Endothelial cell of umbilical vein (primary cell): Measurements from ENCODE around the gene RAB14. TPM values are rescaled to one million over a fixed set of nuclear protein-coding genes. Genes with fewer than 3 reads are reported as not detected.

Experiments used
- BruUV-seq: library from RNA; stranded (reverse); fragments of 400-500 nt; replicated peaks from 2 replicates; lab custom pipeline; 2021; lab: Mats Ljungman, UMichigan
- CTCF ChIA-PET: fragments of 300-600, 350-600 bp; sonication (Branson Sonifier 250); formaldehyde crosslinking; loops from one replicate; lab custom pipeline; 2021; ENCODE audit warnings: antibody characterized with exemption, inconsistent platforms; lab: Charles Lee
- POLR2A ChIA-PET: fragments of 300-600, 350-600 bp; sonication (Branson Sonifier 250); formaldehyde crosslinking; loops from one replicate; lab custom pipeline; 2021; ENCODE audit warnings: antibody characterized with exemption, inconsistent platforms; lab: Charles Lee
- DNase-seq: peaks from one replicate; pipeline ENCODE4 v3.0.0-alpha.2; 2011; ENCODE audit warnings: low read depth, low spot score
- FAIRE-seq: peaks from 2 replicates; lab custom pipeline; 2011; peaks lifted over from hg19 to GRCh38; lab: Jason Lieb, UNC
- H2AFZ ChIP-seq: 2 replicates; pipeline ENCODE4 v1.6.0; 2012; ENCODE audit warnings: low read depth, low read length, control low read depth, inconsistent platforms
- H3K27ac ChIP-seq: 2 replicates; pipeline ENCODE4 v1.5.1; 2011; ENCODE audit warnings: low read depth, mild to moderate bottlenecking, control low read depth, low read length, moderate library complexity; ENCODE audit not compliant: insufficient read depth
- H3K27me3 ChIP-seq, 2 experiments: 2 replicates each; pipeline versions ENCODE4 v1.6.0 to v1.6.1; 2011; ENCODE audit warnings: low read length in 2 of 2, mixed read lengths in 1 of 2; ENCODE audit not compliant: control insufficient read depth in 2 of 2, insufficient read depth in 2 of 2
- H3K36me3 ChIP-seq, 2 experiments: 2 replicates in 1 of 2; 3 replicates in 1 of 2; pipeline ENCODE4 v1.5.1; 2011; ENCODE audit warnings: low read length in 2 of 2, mild to moderate bottlenecking in 1 of 2, moderate library complexity in 1 of 2; ENCODE audit not compliant: control insufficient read depth in 2 of 2, insufficient read depth in 2 of 2; ENCODE audit errors: extremely low read depth in 1 of 2
- H3K4me1 ChIP-seq: 3 replicates; pipeline ENCODE4 v1.5.1; 2011; ENCODE audit warnings: mild to moderate bottlenecking, low read length; ENCODE audit not compliant: control insufficient read depth, insufficient read depth; ENCODE audit errors: extremely low read depth
- H3K4me2 ChIP-seq: 2 replicates; pipeline ENCODE4 v1.6.1; 2011; ENCODE audit warnings: low read length, control low read depth, mixed read lengths; ENCODE audit not compliant: insufficient read depth
- H3K4me3 ChIP-seq, 3 experiments: fragments of 200-600 bp in 1 of 3; sonication (generic), shearing (Covaris generic) in 1 of 3; replicated peaks in 1 of 3; 2 replicates each; pipeline ENCODE4 v1.5.1; 2011 to 2016; ENCODE audit warnings: control low read depth in 3 of 3, low read length in 3 of 3, mild to moderate bottlenecking in 2 of 3, inconsistent platforms in 1 of 3, low read depth in 1 of 3, moderate library complexity in 1 of 3; ENCODE audit not compliant: insufficient read depth in 1 of 3
- H3K79me2 ChIP-seq: 2 replicates; pipeline ENCODE4 v1.6.0; 2012; ENCODE audit warnings: low read length, inconsistent platforms; ENCODE audit not compliant: control insufficient read depth, insufficient read depth
- H3K9ac ChIP-seq: replicated peaks from 2 replicates; pipeline ENCODE3; 2011; ENCODE audit warnings: low read length, control low read depth; ENCODE audit not compliant: insufficient read depth; ENCODE audit errors: extremely low read depth
- H3K9me1 ChIP-seq: replicated peaks from 3 replicates; pipeline ENCODE4 v1.6.0; 2011; ENCODE audit warnings: mild to moderate bottlenecking, low read length; ENCODE audit not compliant: control insufficient read depth, insufficient read depth; ENCODE audit errors: extremely low read depth
- H3K9me3 ChIP-seq: replicated peaks from 2 replicates; pipeline ENCODE4 v1.5.1; 2012; ENCODE audit warnings: low read length, inconsistent platforms; ENCODE audit not compliant: control insufficient read depth, insufficient read depth
- H4K20me1 ChIP-seq: replicated peaks from 2 replicates; pipeline ENCODE3; 2011; ENCODE audit warnings: mild to moderate bottlenecking, low read length; ENCODE audit not compliant: control insufficient read depth, insufficient read depth; ENCODE audit errors: extremely low read depth
- CTCF ChIP-seq, 2 donors: IDR thresholded peaks; 1 replicate in 1 of 2; 2 replicates in 1 of 2; pipeline ENCODE4 v1.5.1; 2011; ENCODE audit warnings: low read length in 2 of 2, mild to moderate bottlenecking in 2 of 2, moderate library complexity in 2 of 2, control low read depth in 1 of 2, inconsistent platforms in 1 of 2, low read depth in 1 of 2; ENCODE audit not compliant: insufficient read depth in 1 of 2; ENCODE audit errors: extremely low read depth in 1 of 2
- EZH2 ChIP-seq: IDR thresholded peaks from 2 replicates; pipeline ENCODE4 v1.6.1; 2012; ENCODE audit warnings: borderline replicate concordance, low read depth, mild to moderate bottlenecking, moderate library complexity, low read length, inconsistent platforms; ENCODE audit not compliant: severe bottlenecking
- FOS ChIP-seq: IDR thresholded peaks from 2 replicates; pipeline ENCODE4 v1.6.1; 2011; ENCODE audit warnings: mild to moderate bottlenecking, low read length, moderate library complexity, borderline replicate concordance; ENCODE audit not compliant: insufficient read depth
- GATA2 ChIP-seq: IDR thresholded peaks from 2 replicates; pipeline ENCODE4 v1.7.0; 2011; ENCODE audit warnings: low read depth, mild to moderate bottlenecking, moderate library complexity, mixed read lengths, low read length; ENCODE audit not compliant: insufficient read length, insufficient read depth
- JUN ChIP-seq: IDR thresholded peaks from 2 replicates; pipeline ENCODE4 v1.6.1; 2011; ENCODE audit warnings: borderline replicate concordance, low read depth; ENCODE audit not compliant: insufficient read length, insufficient read depth
- MAX ChIP-seq: IDR thresholded peaks from 2 replicates; pipeline ENCODE4 v1.6.1; 2011; ENCODE audit not compliant: insufficient read depth, insufficient read length
- MYC ChIP-seq: IDR thresholded peaks from one replicate; pipeline ENCODE4 v1.6.1; 2011; ENCODE audit warnings: mild to moderate bottlenecking, low read depth, low read length
- POLR2A ChIP-seq: IDR thresholded peaks from 2 replicates; pipeline ENCODE4 v1.6.1; 2012; ENCODE audit warnings: low read depth, mild to moderate bottlenecking, control low read depth, low read length
- POLR2AphosphoS5 ChIP-seq: IDR thresholded peaks from 2 replicates; pipeline ENCODE4 v1.6.1; 2012; ENCODE audit warnings: low read depth, mild to moderate bottlenecking, control low read depth, low read length, moderate library complexity; ENCODE audit not compliant: insufficient read depth
- dilution Hi-C: fragments of 300-500 bp; cut with MboI; formaldehyde crosslinking; loops from one replicate; pipeline ENCODE4 v1.15.0; 2019; ENCODE audit warnings: low sequenced_read_pairs; ENCODE audit not compliant: extremely low pct_ligation_motif_present
- intact Hi-C: fragments of 100-400 bp; cut with micrococcal nuclease; formaldehyde crosslinking; loops from one replicate; pipeline ENCODE4 v1.10.0; 2022
- polyA plus RNA-seq, 4 experiments: library from polyadenylated mRNA; depleted of rRNA in 3 of 4; stranded (reverse) in 3 of 4; unstranded in 1 of 4; fragments of >200 nt; gene quantifications; 2 replicates each; pipeline versions ENCODE4 v1.2.1 to v1.2.3, GENCODE V29; 2011 to 2012; ENCODE audit warnings: missing spikeins in 1 of 4
- total RNA-seq: library from RNA; stranded (reverse); gene quantifications from 2 replicates; pipeline ENCODE4 v1.2.3, GENCODE V29; 2021

Gene RAB14
- total and polyA plus RNA-seq, 2 donors (not counting 3 experiments of a cell fraction or from before 2014, with no cell fraction given): 18.9 to 79.3 TPM

GRCh38 chr9:121157939-121158338 is 43.7 kb downstream of the RAB14 start:
- intact Hi-C loops (no loop called here), dilution Hi-C loops (no loop called here)
- Histone ChIP-seq H3K9me3 (no peaks in the 10 kb centered on the region), H3K36me3 (peaks cover 9 to 20% of the 10 kb centered on the region in 2 experiments), H2AFZ (no peak overlapping the region), H3K9me1 (no peaks in the 10 kb centered on the region), H3K27me3 (no peaks in the 10 kb centered on the region), H3K9ac (no peak overlapping the region), H3K4me3 (no peak overlapping the region), H3K27ac (no peak overlapping the region), H3K4me1 (peaks cover 3% of the 10 kb centered on the region), H3K4me2 (no peak overlapping the region), H4K20me1 (no peaks in the 10 kb centered on the region), H3K79me2 (no peaks in the 10 kb centered on the region)
- DNase-seq (no peak), FAIRE-seq (no peak)
- POLR2A ChIA-PET: no interaction called here
- BruUV-seq: no TSS peak
- CTCF ChIA-PET: interaction anchor here (0.9 to 4.2 kb wide), 5 partner anchors 10 to 176 kb away, joined by 3 to 17 read pairs (median 3); partner anchors contain the start of gene RAB14
- TF ChIP-seq CTCF (IDR thresholded peaks at IDR 0.05; ENCODE audit: extremely low read depth in 1 of 2, insufficient read depth in 1 of 2, low read depth in 1 of 2, low read length in 2 of 2) (no peak), FOS (no peak), JUN (no peak), EZH2 (no peak), GATA2 (no peak), POLR2A (no peak), MAX (no peak), MYC (no peak), POLR2AphosphoS5 (no peak)
